Gastrocnemius medialis (tissue), 4 donors: Measurements from ENCODE around the gene IRS2. TPM values are rescaled to one million over a fixed set of nuclear protein-coding genes. Genes with fewer than 3 reads are reported as not detected.

ENCODE experiments used
- ATAC-seq, 2 donors: fragments of 150-250 bp; one replicate each; pipeline ENCODE4 v1.9.1; 2016
- DNase-seq, 2 donors: peaks; one replicate each; pipeline ENCODE4 v3.0.0-alpha.2; 2019
- H3K27ac ChIP-seq, 4 donors: fragments of 200-600 bp; sonication (generic); 1 replicate in 1 of 4; 2 replicates in 3 of 4; pipeline ENCODE4 v1.5.1; 2016 to 2018; ENCODE audit warnings: mild to moderate bottlenecking in 2 of 4, moderate library complexity in 1 of 4
- H3K27me3 ChIP-seq, 3 donors: fragments of 200-600 bp; sonication (generic) in 2 of 3; 1 replicate in 1 of 3; 2 replicates in 2 of 3; pipeline versions ENCODE4 v1.5.1 to v1.6.0; 2016 to 2019; ENCODE audit warnings: mild to moderate bottlenecking in 1 of 3, moderate library complexity in 1 of 3
- H3K36me3 ChIP-seq, 2 donors: fragments of 200-600 bp; sonication (generic) in 1 of 2; one replicate each; pipeline ENCODE4 v1.5.1; 2017 to 2018
- H3K4me1 ChIP-seq, 2 donors: fragments of 200-600 bp; sonication (generic) in 1 of 2; one replicate each; pipeline ENCODE4 v1.5.1; 2016 to 2017; ENCODE audit warnings: mild to moderate bottlenecking in 2 of 2
- H3K4me3 ChIP-seq, 4 donors: fragments of 200-600 bp; sonication (generic) in 3 of 4; 1 replicate in 1 of 4; 2 replicates in 3 of 4; pipeline ENCODE4 v1.5.1; 2016 to 2019; ENCODE audit warnings: mild to moderate bottlenecking in 2 of 4
- H3K9me3 ChIP-seq, 3 donors: fragments of 200-600 bp; sonication (generic) in 2 of 3; 1 replicate in 1 of 3; 2 replicates in 2 of 3; pipeline ENCODE4 v1.5.1; 2016 to 2019
- CTCF ChIP-seq, 5 experiments: fragments of 450-650 bp in 3 of 5; fragments of 200-600 bp in 2 of 5; sonication (generic) in 2 of 5; IDR thresholded peaks in 4 of 5; conservative IDR thresholded peaks in 1 of 5; 1 replicate in 4 of 5; 2 replicates in 1 of 5; pipeline ENCODE4 v1.5.1; 2016 to 2019; ENCODE audit warnings: antibody characterized with exemption in 5 of 5, mild to moderate bottlenecking in 3 of 5, moderate library complexity in 3 of 5
- POLR2A ChIP-seq, 2 donors: fragments of 450-650 bp; IDR thresholded peaks; one replicate each; pipeline ENCODE4 v1.6.1; 2017; ENCODE audit warnings: antibody characterized with exemption in 2 of 2, mild to moderate bottlenecking in 2 of 2, moderate library complexity in 2 of 2
- in situ Hi-C, 4 donors: fragments of 200-750 bp; cut with MboI; loops; one replicate each; pipeline versions ENCODE4 v1.15.0 to v1.8.0; 2017; ENCODE audit warnings: low sequenced_read_pairs in 4 of 4
- intact Hi-C: fragments of 100-400 bp; cut with DNase I; formaldehyde crosslinking; loops from one replicate; pipeline ENCODE4 v1.15.1; 2023; ENCODE audit warnings: low total_unique reads
- total RNA-seq, 4 donors: library from RNA; depleted of rRNA; stranded (reverse); fragments of >200 nt; gene quantifications; one replicate each; pipeline versions ENCODE4 v1.1.0 to v1.2.3, GENCODE V29; 2016

The IRS2 gene
- total RNA-seq, 4 donors from 2014 or later = 23.8 to 65.6 (median 28.7) TPM

- H3K27ac ChIP-seq = peak overlapping the region; percentile 39 to 68 (median 50)
- ATAC-seq (no peak), DNase-seq (no peak)
- TF ChIP-seq POLR2A (IDR thresholded peaks at IDR 0.05) = no peak
- no peak for TF ChIP-seq CTCF (IDR thresholded peaks at IDR 0.05 in 4 of 5, conservative IDR thresholded peaks at IDR 0.05 in 1 of 5)
- peaks cover 43 to 55% of the 10 kb centered on the region in 2 donors for H3K4me1 ChIP-seq
- H3K36me3 ChIP-seq = peaks cover 0 to 6% of the 10 kb centered on the region in 2 donors
- no peaks in the 10 kb centered on the region for H3K9me3 ChIP-seq
- in situ Hi-C loops = no loop called here
- intact Hi-C loops = no loop called here
- no peaks in the 10 kb centered on the region for H3K27me3 ChIP-seq
- no peak overlapping the region for H3K4me3 ChIP-seq
Observed at GRCh38 chr13:109760402-109760801, 26.0 kb downstream of the IRS2 start.

- H3K27me3 ChIP-seq = no peaks in the 10 kb centered on the region
- ATAC-seq (no peak), DNase-seq (no peak)
- no peaks in the 10 kb centered on the region for H3K9me3 ChIP-seq
- peak overlapping the region; percentile 25 to 68 (median 37) for H3K27ac ChIP-seq
- peaks cover 0 to 11% of the 10 kb centered on the region in 2 donors for H3K36me3 ChIP-seq
- intact Hi-C loops = no loop called here
- no peak for TF ChIP-seq POLR2A (IDR thresholded peaks at IDR 0.05)
- no peak for TF ChIP-seq CTCF (IDR thresholded peaks at IDR 0.05 in 4 of 5, conservative IDR thresholded peaks at IDR 0.05 in 1 of 5)
- in situ Hi-C loops = no loop called here
- H3K4me3 ChIP-seq = no peak overlapping the region
- peaks cover 38 to 49% of the 10 kb centered on the region in 2 donors for H3K4me1 ChIP-seq
Observed at GRCh38 chr13:109759609-109760008, 26.8 kb downstream of the IRS2 start.

- in situ Hi-C loops = no loop called here
Observed at GRCh38 chr13:109758937-109759480, 27.4 kb downstream of the IRS2 start.

DNA sequence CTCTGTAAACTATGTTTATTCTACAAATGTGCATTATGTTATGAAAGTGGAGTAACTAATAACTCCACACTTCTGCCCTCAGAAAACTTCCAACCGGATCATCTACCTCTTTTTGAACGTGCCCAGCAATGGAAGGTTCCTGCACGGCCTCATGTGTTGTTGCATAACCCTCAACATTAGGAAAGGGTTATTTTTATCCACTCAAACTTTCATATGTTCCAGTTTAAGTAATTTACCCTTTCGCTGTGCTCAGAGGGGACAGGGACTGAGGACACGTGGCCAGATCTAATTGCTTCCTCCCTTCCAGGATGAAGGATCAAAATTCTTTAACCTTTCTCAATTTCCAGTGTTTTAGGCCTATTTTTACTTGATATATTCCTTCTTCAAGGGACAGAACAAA, 29.6 kb downstream of the IRS2 start:
- Histone ChIP-seq H3K4me3 (no peak overlapping the region), H3K27ac (peak overlapping the region; percentile 68 to 80 (median 76)), H3K27me3 (no peaks in the 10 kb centered on the region), H3K9me3 (no peaks in the 10 kb centered on the region), H3K36me3 (peaks cover 5 to 32% of the 10 kb centered on the region in 2 donors), H3K4me1 (peaks cover 21 to 37% of the 10 kb centered on the region in 2 donors)
- in situ Hi-C loops (no loop called here), intact Hi-C loops (loop anchor here (2.0 kb wide), 1 partner anchor 40 kb away; no protein-coding TSS in a partner anchor)
- peak; percentile 87 to 98 for ATAC-seq
- DNase-seq = peak in 1 of 2 donors; percentile 39
- TF ChIP-seq CTCF (IDR thresholded peaks at IDR 0.05 in 4 of 5, conservative IDR thresholded peaks at IDR 0.05 in 1 of 5) = no peak
- no peak for TF ChIP-seq POLR2A (IDR thresholded peaks at IDR 0.05)

More at GRCh38 chr13:109758937-109759480, 27.4 kb downstream of the IRS2 start:
- DNase-seq (no peak), ATAC-seq (no peak)
- H3K9me3 ChIP-seq = no peaks in the 10 kb centered on the region
- no peaks in the 10 kb centered on the region for H3K27me3 ChIP-seq
- H3K27ac ChIP-seq = peak overlapping the region in 3 of 4 donors; percentile 25 to 68 (median 39)
- TF ChIP-seq POLR2A (IDR thresholded peaks at IDR 0.05) (no peak), CTCF (IDR thresholded peaks at IDR 0.05 in 4 of 5, conservative IDR thresholded peaks at IDR 0.05 in 1 of 5) (no peak)
- no peak overlapping the region for H3K4me3 ChIP-seq
- peaks cover 0 to 17% of the 10 kb centered on the region in 2 donors for H3K36me3 ChIP-seq
- intact Hi-C loops = no loop called here
- peaks cover 33 to 43% of the 10 kb centered on the region in 2 donors for H3K4me1 ChIP-seq
